Measurements from ENCODE around the gene PJA2.

DNA sequence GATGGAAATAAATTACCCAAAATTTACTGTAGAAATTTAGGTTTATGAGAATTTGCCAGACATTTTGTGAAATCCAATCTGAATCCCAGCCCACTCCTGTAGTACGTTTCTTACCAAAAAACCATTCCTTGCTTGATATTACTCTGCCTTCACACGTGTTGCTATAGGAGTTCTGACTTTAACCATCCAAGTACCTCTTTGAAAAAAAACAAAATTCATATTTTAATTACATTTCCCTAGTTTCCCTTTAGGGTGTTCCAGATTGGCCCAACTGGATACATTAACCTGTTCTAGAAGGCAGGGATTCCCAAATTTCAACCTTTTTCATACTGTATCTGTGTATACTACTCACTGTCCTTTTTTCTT is 1.4 kb upstream of the PJA2 start:
- TF ChIP-seq POLR2A (IDR thresholded peaks at IDR 0.05) = no peak
- TF ChIP-seq, protein P1, sequence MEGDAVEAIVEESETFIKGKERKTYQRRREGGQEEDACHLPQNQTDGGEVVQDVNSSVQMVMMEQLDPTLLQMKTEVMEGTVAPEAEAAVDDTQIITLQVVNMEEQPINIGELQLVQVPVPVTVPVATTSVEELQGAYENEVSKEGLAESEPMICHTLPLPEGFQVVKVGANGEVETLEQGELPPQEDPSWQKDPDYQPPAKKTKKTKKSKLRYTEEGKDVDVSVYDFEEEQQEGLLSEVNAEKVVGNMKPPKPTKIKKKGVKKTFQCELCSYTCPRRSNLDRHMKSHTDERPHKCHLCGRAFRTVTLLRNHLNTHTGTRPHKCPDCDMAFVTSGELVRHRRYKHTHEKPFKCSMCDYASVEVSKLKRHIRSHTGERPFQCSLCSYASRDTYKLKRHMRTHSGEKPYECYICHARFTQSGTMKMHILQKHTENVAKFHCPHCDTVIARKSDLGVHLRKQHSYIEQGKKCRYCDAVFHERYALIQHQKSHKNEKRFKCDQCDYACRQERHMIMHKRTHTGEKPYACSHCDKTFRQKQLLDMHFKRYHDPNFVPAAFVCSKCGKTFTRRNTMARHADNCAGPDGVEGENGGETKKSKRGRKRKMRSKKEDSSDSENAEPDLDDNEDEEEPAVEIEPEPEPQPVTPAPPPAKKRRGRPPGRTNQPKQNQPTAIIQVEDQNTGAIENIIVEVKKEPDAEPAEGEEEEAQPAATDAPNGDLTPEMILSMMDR (IDR thresholded peaks at IDR 0.05) = no peak
